Natural killer cell (primary cell): ENCODE results near the gene ITGA1. TPM values are rescaled to one million over a fixed set of nuclear protein-coding genes. Genes with fewer than 3 reads are reported as not detected.

Experiments
- ATAC-seq, 3 donors: fragments of 150-1000 bp in 2 of 3; fragments of 200-7000 bp in 1 of 3; cut with Tn5 transposase; 1 replicate in 1 of 3; 2 replicates in 2 of 3; pipeline ENCODE4 v1.10.0; 2021; ENCODE audit warnings: mild to moderate bottlenecking in 2 of 3, moderate library complexity in 2 of 3
- DNase-seq, 2 donors: peaks; one replicate each; pipeline versions ENCODE4 v3.0.0 to v3.0.0-alpha.2; 2013 to 2021; ENCODE audit warnings: mixed read lengths in 1 of 2
- H3K27ac ChIP-seq: one replicate; pipeline ENCODE4 v1.5.1; 2013; ENCODE audit warnings: mild to moderate bottlenecking, low read length
- H3K27me3 ChIP-seq: one replicate; pipeline ENCODE4 v1.6.1; 2013; ENCODE audit warnings: low read length; ENCODE audit not compliant: control insufficient read depth, insufficient read depth
- H3K36me3 ChIP-seq: one replicate; pipeline ENCODE4 v1.6.1; 2013; ENCODE audit warnings: low read length; ENCODE audit not compliant: control insufficient read depth, insufficient read depth
- H3K4me1 ChIP-seq: one replicate; pipeline ENCODE4 v1.6.1; 2013; ENCODE audit warnings: low read length; ENCODE audit not compliant: control insufficient read depth, insufficient read depth
- H3K4me3 ChIP-seq: one replicate; pipeline ENCODE4 v1.5.1; 2013; ENCODE audit warnings: low read length
- H3K9me3 ChIP-seq: one replicate; pipeline ENCODE4 v1.6.1; 2013; ENCODE audit warnings: low read length; ENCODE audit not compliant: control insufficient read depth, insufficient read depth
- H3K27ac Mint-ChIP-seq, 2 donors: one replicate each; pipeline ENCODE4 v1.8.0; 2022; ENCODE audit warnings: mild to moderate bottlenecking in 2 of 2, mixed read lengths in 2 of 2, moderate library complexity in 1 of 2
- H3K27me3 Mint-ChIP-seq, 2 donors: one replicate each; pipeline ENCODE4 v1.8.0; 2022; ENCODE audit warnings: low read depth in 2 of 2, mixed read lengths in 2 of 2
- H3K36me3 Mint-ChIP-seq: one replicate; pipeline ENCODE4 v1.8.0; 2022; ENCODE audit warnings: mixed read lengths
- H3K4me1 Mint-ChIP-seq, 2 donors: one replicate each; pipeline ENCODE4 v1.8.0; 2022; ENCODE audit warnings: mixed read lengths in 2 of 2
- H3K4me3 Mint-ChIP-seq: one replicate; pipeline ENCODE4 v1.8.0; 2022; ENCODE audit warnings: mild to moderate bottlenecking, moderate library complexity, mixed read lengths
- H3K9me3 Mint-ChIP-seq, 2 donors: one replicate each; pipeline ENCODE4 v1.8.0; 2022; ENCODE audit warnings: mixed read lengths in 2 of 2
- CTCF ChIP-seq: fragments of 200-600 bp; IDR thresholded peaks from one replicate; pipeline ENCODE4 v1.8.0; 2022; ENCODE audit warnings: antibody characterized with exemption
- WGBS: methylation state at CpG from one replicate; pipeline ENCODE4 v1.1.7; 2013; ENCODE audit warnings: missing lambda C conversion rate; ENCODE audit not compliant: insufficient coverage; 5-methylcytosine and 5-hydroxymethylcytosine counted together
- intact Hi-C: fragments of 100-400 bp; cut with micrococcal nuclease; formaldehyde crosslinking; loops from one replicate; pipeline ENCODE4 v1.14.2; 2022
- total RNA-seq, 4 donors: library from RNA; stranded (reverse); fragments of 120-200 nt in 1 of 4; gene quantifications; one replicate each; pipeline versions ENCODE4 v1.2.3 to v1.2.4, GENCODE V29; 2013 to 2022

ITGA1 gene
- total RNA-seq, 3 donors from 2014 or later (not counting 1 experiment from before 2014, with no cell fraction given): 0.45 to 0.82 (median 0.47) TPM

GRCh38 chr5:52881468-52881867 lies 93.8 kb downstream of the ITGA1 start:
- no peak for TF ChIP-seq CTCF
- DNase-seq (no peak), ATAC-seq (no peak)
- Mint-ChIP-seq H3K4me1 (no peaks in the 10 kb centered on the region), H3K27ac (no peak overlapping the region), H3K4me3 (no peak overlapping the region), H3K27me3 (peaks cover 10 to 15% of the 10 kb centered on the region in 2 donors), H3K9me3 (peaks cover 0 to 4% of the 10 kb centered on the region in 2 donors), H3K36me3 (no peaks in the 10 kb centered on the region)
- no peak overlapping the region for H3K4me3 ChIP-seq
- H3K9me3 ChIP-seq: no peaks in the 10 kb centered on the region
- no peaks in the 10 kb centered on the region for H3K36me3 ChIP-seq
- no peaks in the 10 kb centered on the region for H3K4me1 ChIP-seq
- no peak overlapping the region for H3K27ac ChIP-seq
- H3K27me3 ChIP-seq: no peaks in the 10 kb centered on the region
- intact Hi-C loops: no loop called here
- 81% methylated on average over 4 of the region's 4 CpGs for WGBS

DNA sequence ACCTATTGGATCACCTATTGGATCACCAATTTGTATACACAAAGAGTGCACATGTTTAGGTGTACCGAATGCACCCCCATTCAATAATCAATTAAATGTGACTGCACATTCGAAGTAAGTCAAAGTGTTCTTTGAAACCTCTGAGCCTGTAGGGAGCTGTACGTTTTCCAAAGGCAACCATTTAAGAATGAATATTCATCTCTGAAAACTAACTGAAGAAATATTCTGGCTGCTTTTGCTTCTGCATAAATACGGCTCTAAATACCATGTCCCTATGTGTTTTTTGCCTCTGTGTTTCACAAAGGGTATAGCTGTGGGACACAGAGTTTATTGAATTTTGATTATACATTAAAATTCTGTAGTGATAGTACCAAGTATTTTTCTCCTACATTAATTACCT lies 95.4 kb downstream of the ITGA1 start:
- no peaks in the 10 kb centered on the region for H3K9me3 ChIP-seq
- Mint-ChIP-seq H3K36me3 (no peaks in the 10 kb centered on the region), H3K4me1 (no peaks in the 10 kb centered on the region), H3K27me3 (peaks cover 16 to 20% of the 10 kb centered on the region in 2 donors), H3K4me3 (no peak overlapping the region), H3K9me3 (peaks cover 0 to 2% of the 10 kb centered on the region in 2 donors), H3K27ac (no peak overlapping the region)
- 95% methylated on average over 4 of the region's 4 CpGs for WGBS
- intact Hi-C loops: no loop called here
- H3K27me3 ChIP-seq: no peaks in the 10 kb centered on the region
- H3K27ac ChIP-seq: no peak overlapping the region
- TF ChIP-seq CTCF: no peak
- ATAC-seq: no peak
- no peaks in the 10 kb centered on the region for H3K36me3 ChIP-seq
- no peak overlapping the region for H3K4me3 ChIP-seq
- no peak for DNase-seq
- no peaks in the 10 kb centered on the region for H3K4me1 ChIP-seq

GRCh38 chr5:52884453-52884852 lies 96.7 kb downstream of the ITGA1 start:
- H3K27me3 Mint-ChIP-seq: peaks cover 10 to 20% of the 10 kb centered on the region in 2 donors
- no peak overlapping the region for H3K27ac Mint-ChIP-seq
- H3K36me3 ChIP-seq: no peaks in the 10 kb centered on the region
- no peaks in the 10 kb centered on the region for H3K4me1 ChIP-seq
- no peak for TF ChIP-seq CTCF
- DNase-seq: no peak
- no peak overlapping the region for H3K4me3 Mint-ChIP-seq
- 73% methylated on average over 1 of the region's 1 CpG for WGBS
- no peak for ATAC-seq
- H3K9me3 ChIP-seq: no peaks in the 10 kb centered on the region
- H3K36me3 Mint-ChIP-seq: no peaks in the 10 kb centered on the region
- H3K27ac ChIP-seq: no peak overlapping the region
- intact Hi-C loops: no loop called here
- no peaks in the 10 kb centered on the region for H3K27me3 ChIP-seq
- no peaks in the 10 kb centered on the region for H3K4me1 Mint-ChIP-seq
- no peak overlapping the region for H3K4me3 ChIP-seq
- H3K9me3 Mint-ChIP-seq: peaks cover 0 to 2% of the 10 kb centered on the region in 2 donors

GRCh38 chr5:52885614-52886013 lies 97.9 kb downstream of the ITGA1 start:
- no peak overlapping the region for H3K4me3 ChIP-seq
- Mint-ChIP-seq H3K4me1 (no peaks in the 10 kb centered on the region), H3K9me3 (peaks cover 0 to 2% of the 10 kb centered on the region in 2 donors), H3K4me3 (no peak overlapping the region), H3K27ac (no peak overlapping the region), H3K36me3 (no peaks in the 10 kb centered on the region), H3K27me3 (peaks cover 8 to 17% of the 10 kb centered on the region in 2 donors)
- intact Hi-C loops: no loop called here
- H3K27ac ChIP-seq: no peak overlapping the region
- DNase-seq: no peak
- H3K27me3 ChIP-seq: no peaks in the 10 kb centered on the region
- TF ChIP-seq CTCF: no peak
- 96% methylated on average over 3 of the region's 4 CpGs for WGBS
- no peaks in the 10 kb centered on the region for H3K9me3 ChIP-seq
- no peaks in the 10 kb centered on the region for H3K36me3 ChIP-seq
- H3K4me1 ChIP-seq: no peaks in the 10 kb centered on the region
- no peak for ATAC-seq
